Measurements from ENCODE around the gene TMCC2.

GRCh38 chr1:205237526-205238484 lies 10.1 kb downstream of the TMCC2 start:
- TF ChIP-seq POLR2A (IDR thresholded peaks at IDR 0.05; ENCODE audit: low read length): no peak
- TF ChIP-seq GATA1 (IDR thresholded peaks at IDR 0.05; ENCODE audit: low read depth, low read length): no peak
